ENCODE data around the gene UNC45A.
"Not testable (repeated sequence)": the region's sequence is repeated elsewhere in the genome, so short reads cannot be mapped to it uniquely, and the experiment has no call there.

UNC45A gene

DNA sequence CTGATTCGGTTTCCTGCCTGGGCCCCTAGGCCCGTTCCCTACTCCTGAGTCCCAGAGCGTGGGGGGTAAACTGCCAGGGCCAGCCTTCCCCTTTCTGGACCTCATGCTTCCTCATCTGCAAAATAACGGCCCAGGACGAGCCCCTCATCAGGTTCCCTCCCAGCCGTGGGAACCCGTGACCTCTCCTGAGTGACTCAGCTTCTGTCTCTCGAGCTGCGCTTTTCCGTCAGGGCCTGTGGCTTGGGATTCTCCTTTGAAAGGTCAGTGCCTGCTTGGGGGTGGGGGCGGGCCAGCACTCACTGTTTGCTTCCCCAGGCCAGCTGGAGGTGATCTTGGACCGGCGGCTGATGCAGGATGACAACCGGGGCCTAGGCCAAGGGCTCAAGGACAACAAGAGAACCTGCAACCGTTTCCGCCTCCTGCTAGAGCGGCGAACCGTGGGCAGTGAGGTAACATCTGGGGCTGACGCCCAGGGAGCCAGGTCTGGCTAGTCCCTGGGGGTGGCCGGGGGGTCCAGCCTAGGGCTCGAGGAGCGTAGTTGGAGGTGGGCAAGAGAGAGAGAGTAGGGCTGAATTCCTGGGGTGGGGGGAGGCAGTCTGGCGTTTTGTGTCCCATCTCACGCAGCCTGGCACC, 19.2 kb upstream of the UNC45A start:
- H3K4me3 ChIP-seq (ENCODE audit: low read depth, low read length) = no peak overlapping the region

DNA sequence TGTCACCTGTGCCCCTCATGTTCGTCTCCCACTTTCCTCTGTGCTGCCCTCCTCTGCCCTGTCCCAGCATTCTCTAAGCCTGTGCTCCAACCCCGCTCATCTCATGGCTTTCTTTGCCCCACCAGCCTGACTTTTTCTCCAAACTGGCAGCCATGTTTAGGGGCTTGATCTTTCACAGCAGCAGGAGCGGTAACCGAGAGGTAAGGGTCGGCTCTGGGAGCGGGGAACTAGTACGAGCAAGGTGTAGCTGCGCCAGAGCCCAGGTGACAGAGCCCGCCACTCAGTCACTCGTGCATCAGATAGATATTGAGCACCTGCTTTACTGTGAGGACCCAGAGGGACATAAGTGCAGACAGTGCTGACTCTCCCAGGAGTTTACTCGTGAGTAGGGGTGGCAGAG, 18.6 kb upstream of the UNC45A start:
- no peak overlapping the region for H3K4me3 ChIP-seq (ENCODE audit: low read depth, low read length)

DNA sequence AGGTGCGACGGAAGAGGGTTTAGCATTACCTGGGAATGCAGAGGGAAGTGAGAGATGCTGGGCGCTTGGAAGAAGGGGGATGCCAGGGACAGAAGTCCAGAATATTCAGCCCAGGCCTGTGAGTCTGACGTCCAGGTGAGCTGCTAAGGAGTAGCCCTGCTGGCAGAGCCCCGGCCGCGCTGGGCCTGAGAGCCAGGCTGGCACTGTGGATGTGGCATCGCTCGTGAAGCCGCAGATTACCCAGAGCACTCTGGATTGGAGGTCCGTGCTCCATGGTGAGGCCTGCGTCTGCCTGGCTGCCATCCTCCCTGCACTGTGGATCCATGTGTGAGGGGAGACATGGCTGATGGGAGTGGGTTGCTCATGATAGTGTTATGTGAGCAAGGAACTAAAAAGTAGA, 17.5 kb upstream of the UNC45A start:
- no peak overlapping the region for H3K4me3 ChIP-seq (ENCODE audit: low read depth, low read length)

DNA sequence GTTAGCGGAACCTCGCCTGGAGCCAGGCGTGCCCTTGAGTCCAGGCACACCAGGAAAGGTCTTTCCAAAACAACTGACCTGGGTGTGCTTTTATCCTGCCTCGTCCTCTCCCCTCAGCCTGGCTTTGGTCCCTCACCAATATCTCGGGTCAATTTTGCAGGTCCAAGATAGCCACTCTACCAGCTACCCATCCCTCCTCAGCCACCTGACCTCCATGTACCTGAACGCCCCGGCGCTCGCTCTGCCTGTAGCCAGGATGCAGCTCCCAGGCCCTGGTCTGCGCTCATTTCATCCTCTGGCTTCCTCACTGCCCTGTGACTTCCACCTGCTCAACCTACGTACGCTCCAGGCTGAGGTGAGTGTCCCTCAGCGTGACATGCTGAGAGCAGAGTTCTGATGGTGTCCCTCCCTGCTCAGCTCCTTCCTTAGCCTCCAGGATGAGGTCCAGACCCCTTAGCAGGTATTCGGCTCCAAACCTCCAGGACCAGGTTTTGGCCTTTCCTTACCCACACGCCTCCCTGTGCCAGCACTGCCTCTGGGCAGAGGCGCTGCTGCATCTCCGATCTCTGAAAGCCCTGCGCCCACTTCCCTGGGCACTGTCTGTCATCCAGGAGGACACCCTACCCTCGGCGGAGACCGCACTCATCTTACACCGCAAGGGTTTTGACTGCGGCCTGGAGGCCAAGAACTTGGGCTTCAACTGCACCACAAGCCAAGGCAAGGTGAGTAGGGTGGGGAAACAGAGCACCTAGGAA, 16.9 kb upstream of the UNC45A start:
- no peak overlapping the region for H3K4me3 ChIP-seq (ENCODE audit: low read depth, low read length)

DNA sequence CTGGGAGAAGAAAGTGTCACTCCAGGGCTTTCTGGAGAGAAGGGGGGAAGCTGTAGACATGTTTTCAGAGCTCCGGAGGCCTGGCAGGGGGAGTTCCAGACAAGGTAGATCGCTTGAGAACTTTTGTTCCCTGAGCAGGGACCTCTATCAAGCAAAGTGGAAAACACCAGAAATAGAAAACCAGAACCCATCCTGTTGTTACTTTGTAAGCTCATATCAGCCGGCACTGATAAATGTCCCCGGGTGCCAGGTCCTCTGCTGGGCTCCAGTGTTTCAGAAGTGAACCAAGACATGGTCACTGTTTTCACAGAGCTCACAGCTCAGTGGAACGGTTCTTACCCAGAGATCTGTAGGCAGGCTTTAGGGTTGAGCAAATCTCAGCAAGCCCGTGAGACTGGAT, 16.2 kb upstream of the UNC45A start:
- no peak overlapping the region for H3K4me3 ChIP-seq (ENCODE audit: low read depth, low read length)

DNA sequence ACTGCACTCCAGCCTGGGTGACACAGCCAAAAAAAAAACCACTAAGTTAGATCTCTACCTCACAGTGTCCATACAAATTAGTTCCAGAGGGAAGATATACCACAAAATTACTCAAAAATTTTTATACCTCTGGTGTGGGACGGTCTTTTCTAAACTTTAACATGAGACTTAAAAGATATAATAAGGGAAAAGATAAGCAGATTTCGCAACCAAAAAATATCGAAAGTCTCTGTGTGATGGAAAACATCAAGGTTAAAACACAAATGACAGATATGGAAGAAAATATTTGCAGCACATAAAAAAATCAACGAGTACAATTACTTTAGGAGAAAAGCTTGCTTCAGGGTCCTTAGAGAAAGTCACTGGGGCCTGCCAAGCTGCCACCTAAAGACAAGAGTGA, 13.2 kb upstream of the UNC45A start:
- H3K4me3 ChIP-seq (ENCODE audit: low read depth, low read length) = no peak overlapping the region

DNA sequence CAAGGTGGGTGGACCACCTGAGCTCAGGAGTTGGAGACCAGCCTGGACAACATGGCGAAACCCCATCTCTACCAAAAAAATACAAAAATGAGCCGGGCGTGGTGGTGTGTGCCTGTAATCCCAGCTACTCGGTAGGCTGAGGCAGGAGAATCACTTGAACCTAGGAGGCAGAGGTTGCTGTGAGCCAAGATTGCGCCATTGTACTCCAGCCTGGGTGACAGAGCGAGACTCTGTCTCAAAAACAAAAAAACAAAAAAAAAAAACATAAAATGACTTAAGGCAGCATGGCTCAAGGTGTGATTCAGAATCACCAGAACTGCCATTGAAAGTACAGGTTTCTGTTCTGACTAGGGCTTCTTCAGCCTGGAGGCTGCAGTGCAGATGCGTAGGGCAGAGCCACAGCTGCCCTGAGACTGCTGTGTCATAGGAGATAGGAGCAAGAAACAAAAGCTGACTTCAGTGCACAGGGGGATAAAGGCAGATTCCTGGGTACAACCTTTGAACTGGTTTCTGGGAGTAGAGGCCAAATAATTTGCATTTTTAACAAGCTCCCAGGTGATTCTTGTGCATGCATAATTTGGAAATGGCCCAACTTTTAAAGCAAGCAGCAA, 12.3 kb upstream of the UNC45A start:
- H3K4me3 ChIP-seq (ENCODE audit: low read depth, low read length) = not testable (repeated sequence)

DNA sequence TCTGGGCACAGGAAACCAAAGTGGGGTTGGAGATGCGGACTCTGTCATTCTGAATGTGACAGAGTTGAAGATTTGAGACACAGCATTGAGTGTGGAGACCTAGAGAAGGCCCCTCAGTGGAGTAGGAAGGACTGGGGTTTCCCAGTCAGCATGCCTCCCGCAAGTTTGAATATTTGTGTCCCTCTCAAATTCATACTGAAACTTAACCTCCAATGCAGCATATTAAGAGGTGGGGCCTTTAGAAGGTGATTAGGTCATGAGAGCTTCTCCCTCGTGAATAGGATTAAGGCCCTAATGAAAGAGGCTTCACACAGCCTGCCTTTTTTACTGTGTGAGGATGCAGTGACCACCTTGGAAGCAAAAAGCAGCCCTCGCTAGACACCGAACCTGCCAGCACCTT, 10.7 kb upstream of the UNC45A start:
- no peak overlapping the region for H3K4me3 ChIP-seq (ENCODE audit: low read depth, low read length)

DNA sequence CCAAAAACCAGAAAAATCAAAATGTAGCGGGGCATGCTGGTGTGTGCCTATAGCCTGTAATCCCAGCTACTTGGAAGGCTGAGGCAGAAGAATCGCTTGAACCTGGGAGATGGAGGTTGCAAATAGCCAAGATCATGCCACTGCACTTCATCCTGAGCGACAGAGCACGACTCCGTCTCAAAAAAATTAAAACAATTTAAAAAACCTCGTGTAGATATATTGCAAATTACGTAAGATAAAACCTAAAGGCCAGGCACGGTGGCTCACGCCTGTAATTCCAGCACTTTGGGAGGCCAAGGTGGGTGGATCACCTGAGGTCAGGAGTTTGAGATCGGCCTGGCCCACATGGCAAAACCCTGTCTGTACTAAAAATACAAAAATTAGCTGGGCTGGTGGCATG, 8.3 kb upstream of the UNC45A start:
- H3K4me3 ChIP-seq (ENCODE audit: low read depth, low read length) = not testable (repeated sequence)

DNA sequence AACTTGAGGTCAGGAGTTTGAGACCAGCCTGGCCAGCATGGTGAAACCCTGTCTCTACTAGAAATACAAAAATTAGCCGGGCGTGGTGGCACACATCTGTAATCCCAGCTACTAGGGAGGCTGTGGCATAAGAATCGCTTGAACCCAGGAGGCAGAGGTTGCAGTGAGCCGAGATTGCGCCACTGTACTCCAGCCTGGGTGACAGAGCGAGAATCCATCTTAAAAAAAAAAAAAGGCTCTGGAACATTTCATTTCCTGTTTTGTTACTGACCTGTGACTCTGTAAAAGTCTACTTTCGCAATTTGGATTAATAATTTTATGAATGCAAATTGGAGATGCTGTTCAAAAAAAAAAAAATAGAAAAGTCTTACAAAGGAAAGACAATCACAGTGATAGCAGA, 7.0 kb upstream of the UNC45A start:
- H3K4me3 ChIP-seq (ENCODE audit: low read depth, low read length) = not testable (repeated sequence)

DNA sequence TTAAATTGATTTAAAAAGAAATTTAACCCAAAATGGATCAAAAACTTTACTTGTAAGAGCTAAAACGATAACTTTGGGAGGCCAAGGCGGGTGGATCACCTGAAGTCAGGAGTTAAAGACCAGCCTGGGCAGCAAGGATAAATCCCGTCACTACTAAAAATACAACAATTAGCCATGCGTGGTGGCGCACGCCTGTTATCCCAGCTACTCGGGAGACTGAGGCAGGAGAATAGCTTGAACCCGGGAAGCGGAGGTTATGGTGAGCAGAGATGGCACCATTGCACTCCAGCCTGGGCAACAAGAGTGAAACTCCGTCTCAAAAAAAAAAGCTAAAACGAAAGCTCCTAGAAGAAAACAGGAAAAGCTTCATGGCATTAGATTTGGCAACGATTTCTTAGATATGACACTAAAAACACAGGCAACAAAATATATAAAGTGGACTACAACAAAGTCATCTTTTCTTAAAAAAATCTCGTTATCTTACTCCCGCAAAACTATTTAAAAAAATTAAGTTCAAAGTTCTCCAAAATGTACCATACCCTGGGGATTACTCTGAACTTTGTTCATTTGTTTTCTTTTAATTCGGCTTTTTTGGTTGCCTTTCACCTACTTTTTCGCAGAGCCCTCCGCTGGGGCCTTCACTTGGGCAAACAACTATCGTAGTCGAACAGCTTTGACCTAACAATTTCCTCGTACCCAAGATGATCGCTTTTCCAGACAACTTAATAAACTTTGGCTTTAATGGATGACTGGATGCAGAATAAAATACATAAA, 5.7 kb upstream of the UNC45A start:
- H3K4me3 ChIP-seq (ENCODE audit: low read depth, low read length) = no peak overlapping the region

DNA sequence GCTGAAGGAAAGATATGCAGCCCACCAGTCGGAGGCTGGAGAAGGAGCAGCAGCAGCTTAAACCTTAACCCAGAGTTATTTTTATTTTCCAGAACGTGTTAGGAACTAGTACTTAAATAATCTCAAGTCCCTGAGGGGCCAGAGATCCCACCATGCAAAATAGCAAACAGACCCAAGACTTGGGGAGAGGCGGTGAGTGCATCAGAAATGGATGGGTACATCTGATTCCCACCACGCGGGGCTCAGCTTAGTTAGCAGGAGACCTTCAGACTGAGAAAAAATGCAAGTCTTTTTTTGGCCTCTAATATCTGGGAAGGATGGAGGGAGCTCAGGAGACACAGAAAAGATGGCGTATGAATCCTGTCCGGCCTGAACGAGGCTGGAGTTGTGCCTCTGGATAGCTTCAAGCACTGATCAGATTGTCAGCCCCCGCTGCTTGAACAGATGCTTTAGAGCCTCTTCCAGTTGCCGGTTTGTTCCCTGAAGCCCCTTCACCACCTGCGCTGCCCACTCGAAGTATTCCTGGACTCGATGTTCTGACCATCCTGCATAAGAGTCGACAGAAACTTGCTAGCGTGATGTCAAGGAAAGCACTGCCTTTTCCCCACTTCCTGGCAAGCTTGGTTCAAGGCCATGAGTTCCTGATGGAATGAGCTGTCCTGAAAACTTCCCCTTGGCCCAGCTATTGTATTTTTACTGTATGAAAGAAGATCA, 4.1 kb upstream of the UNC45A start:
- H3K4me3 ChIP-seq (ENCODE audit: low read depth, low read length) = no peak overlapping the region

DNA sequence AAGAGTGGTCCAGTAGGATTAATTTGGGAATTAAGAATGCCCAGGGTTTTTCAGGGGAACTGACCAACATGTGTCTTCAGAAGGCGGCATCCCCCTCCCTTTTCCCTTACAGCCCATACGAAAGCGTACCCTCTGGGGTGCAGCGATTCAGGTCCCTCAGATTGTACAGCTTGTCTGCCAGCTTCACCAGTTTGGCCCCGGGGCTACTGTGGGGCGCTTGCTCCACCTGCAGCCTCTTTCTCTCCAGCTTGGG, 3.6 kb upstream of the UNC45A start:
- H3K4me3 ChIP-seq (ENCODE audit: low read depth, low read length) = peak overlapping the region; percentile 89

DNA sequence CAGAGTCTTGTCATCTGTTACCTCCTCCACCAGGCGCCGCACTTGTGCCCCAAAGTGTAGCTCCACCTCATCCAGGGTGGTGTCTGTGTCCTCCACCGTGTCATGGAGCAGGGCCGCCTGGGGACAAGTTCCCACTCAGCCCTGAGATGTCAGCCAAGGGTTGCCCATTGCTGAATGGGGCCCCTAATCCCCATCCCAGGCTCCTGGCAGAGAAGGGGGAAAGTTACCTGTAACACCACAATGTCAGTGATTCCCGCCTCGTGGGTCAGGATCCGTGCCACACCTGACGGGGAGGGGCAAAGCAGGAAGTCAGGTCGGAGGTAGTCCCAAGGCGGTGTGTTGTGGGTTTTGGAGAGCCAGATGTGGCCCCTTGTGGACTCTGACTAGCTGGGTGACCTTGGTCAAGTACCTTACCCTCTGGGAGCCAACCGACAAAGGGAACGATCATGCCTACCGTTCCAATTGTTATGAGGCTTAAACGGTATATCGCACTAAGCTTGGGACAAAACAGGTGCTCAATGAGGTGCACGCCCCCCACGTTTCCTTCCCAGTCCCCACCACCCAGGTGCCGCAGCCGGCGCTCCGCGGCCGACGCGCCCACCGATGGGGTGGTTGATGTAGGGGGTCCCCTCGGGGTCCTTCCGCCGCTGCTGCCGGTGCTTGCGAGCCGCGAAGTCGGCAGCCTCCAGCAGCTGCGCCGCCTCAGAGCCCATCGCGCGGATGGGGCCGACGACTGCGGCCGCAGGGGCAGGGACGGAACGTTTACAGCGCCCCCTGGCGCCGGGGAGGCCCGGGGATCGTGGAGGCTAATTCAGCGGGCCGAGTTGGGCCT, 3.0 kb upstream of the UNC45A start, which contains the start of gene HDDC3:
TSS of gene HDDC3 (minus strand) at position 722 of the 832 bp plus-strand sequence. CDS start at position 713, 9 bp downstream.
- H3K4me3 ChIP-seq (ENCODE audit: low read depth, low read length) = peak within 1 kb of the TSS; percentile 89

DNA sequence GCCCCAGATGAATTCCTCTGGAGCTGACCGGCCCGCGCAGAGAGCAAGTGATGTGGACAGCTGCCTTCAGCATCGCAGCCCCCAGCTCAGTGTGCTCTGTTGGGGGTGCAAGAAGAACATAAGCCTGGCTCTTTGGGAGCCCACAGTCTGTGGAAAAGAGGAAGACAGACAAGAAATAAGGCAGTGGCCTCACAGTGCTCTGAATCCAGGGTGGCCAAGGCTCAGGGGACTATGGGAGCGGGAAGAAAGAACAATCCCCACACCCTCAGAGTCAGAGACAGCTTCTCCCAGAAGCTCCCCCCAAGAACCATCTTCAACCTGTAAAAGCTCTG, 2.5 kb upstream of the UNC45A start:
- H3K4me3 ChIP-seq (ENCODE audit: low read depth, low read length) = peak overlapping the region; percentile 89

DNA sequence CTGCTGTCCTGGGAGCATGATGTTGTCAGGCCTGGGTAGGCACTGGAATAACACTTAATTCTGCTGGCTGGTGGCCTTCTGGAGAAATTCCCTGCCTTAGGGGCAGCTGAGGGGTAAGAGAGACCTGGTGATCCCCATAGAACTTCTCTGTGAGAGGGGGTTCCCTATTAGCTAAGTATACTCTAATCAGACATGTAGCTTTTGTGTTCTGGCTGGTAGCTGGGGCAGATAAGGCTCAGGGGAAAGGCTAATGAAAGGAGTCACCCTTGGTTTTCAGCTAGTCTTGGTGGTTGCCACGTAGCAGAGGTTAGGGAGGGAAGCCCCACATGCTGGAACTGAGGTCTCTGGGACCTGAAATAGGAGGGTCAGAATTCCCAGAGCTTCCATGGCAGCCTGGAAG, 1.8 kb upstream of the UNC45A start:
- H3K4me3 ChIP-seq (ENCODE audit: low read depth, low read length) = no peak overlapping the region

DNA sequence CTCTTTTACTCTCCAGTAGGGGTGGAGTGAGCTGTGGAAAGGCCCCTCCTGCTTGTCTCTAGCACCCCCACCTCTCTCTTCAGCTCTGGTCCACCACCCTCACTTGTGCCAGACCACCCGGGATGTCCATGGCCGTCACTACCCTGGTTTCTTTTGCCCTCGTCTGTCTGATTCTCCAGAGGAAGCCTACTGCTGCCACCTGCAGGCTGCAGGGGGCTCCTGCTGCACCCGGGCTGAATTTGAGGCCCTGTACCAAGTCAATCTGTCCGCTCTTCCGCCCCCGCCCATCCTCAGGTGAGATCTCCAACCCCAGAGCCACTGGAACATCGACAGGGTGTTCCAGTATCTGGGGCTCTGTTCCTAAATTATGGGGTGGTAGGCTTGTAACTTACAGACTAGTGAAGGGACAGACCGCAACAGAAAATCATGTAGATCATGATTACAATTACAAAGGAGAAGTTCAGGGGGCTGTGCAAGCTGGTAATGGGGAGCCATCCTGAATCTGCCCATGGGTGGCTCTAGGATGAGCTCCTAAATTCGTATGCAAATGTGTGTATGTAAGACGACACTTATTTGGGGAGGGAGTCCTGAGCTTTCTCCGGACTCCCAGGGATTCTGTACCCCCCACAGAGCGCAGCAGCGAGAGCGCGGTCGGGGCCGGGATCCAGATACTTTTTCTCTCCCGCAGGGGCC, 683 bp upstream of the UNC45A start:
- H3K4me3 ChIP-seq (ENCODE audit: low read depth, low read length) = peak overlapping the region; percentile 67

DNA sequence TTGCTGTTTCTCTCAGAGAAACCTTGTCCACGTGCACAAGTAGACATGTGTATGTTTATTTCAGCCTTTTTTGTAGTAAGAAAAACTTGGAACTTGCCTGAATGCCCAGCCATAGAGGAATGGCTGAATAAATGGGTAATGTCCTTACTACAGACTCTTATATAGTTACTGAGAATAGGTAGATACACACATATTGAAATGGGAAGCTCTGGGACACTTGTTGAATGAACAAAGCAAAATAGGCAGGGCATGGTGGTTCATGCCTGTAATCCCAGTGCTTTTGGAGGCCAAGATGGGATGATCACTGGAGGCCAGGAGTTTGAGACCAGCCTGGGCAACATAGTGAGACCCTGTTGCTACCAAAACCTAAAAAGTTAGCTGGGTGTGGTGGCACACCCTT, 1.7 kb downstream of the UNC45A start:
- H3K4me3 ChIP-seq (ENCODE audit: low read depth, low read length) = no peak overlapping the region

DNA sequence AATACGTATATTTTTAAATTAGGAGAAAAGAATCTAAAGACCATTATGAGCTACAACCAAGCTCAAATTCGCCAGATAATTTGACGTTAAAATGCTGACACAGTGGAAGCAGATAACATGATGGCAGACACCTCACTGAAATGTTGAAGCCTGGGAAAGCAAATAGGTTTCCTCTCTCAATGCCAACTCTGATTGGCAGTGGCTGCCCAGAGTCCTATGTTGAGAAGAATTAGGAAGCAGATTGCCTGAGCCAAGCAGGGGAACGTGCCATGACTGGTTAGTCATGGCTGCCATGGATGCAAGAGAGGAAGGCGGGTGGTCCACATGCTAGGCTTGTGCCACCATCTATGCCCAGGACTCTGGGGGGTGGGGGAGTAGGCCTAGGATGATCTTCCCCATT, 3.2 kb downstream of the UNC45A start:
- no peak overlapping the region for H3K4me3 ChIP-seq (ENCODE audit: low read depth, low read length)

DNA sequence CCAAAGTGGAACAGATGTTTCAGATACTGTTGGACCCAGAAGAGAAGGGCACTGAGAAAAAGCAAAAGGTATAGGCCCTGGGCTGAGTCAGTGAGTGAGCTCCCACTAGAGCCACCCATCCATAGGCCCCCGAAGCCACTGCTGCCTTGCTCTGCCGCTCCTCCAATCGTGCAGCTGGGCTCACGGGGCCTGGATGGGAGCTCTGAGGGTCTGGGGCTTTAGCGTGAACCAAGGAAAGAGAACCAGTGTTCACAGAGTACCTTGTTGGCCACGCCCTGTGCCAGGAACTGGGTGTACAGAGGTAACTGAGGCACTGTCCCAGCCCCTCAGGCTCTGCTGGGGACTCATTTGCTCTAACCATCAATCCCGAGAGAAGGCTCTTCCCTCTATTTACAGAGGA, 4.7 kb downstream of the UNC45A start:
- H3K4me3 ChIP-seq (ENCODE audit: low read depth, low read length) = no peak overlapping the region
